ENCODE measurements around the gene CYP2A13. TPM values are rescaled to one million over a fixed set of nuclear protein-coding genes. Genes with fewer than 3 reads are reported as not detected.
"Not testable (repeated sequence)": the region's sequence is repeated elsewhere in the genome, so short reads cannot be mapped to it uniquely, and the experiment has no call there.

Gene CYP2A13, protein sequence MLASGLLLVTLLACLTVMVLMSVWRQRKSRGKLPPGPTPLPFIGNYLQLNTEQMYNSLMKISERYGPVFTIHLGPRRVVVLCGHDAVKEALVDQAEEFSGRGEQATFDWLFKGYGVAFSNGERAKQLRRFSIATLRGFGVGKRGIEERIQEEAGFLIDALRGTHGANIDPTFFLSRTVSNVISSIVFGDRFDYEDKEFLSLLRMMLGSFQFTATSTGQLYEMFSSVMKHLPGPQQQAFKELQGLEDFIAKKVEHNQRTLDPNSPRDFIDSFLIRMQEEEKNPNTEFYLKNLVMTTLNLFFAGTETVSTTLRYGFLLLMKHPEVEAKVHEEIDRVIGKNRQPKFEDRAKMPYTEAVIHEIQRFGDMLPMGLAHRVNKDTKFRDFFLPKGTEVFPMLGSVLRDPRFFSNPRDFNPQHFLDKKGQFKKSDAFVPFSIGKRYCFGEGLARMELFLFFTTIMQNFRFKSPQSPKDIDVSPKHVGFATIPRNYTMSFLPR
- not detected for total RNA-seq
- not detected for total RNA-seq (2013)

GRCh38 chr19:41088151-41088550 lies at the start of gene CYP2A13:
TSS of gene CYP2A13 (plus strand) at chr19:41088451. CDS start at chr19:41088472, 21 bp downstream.
- peaks cover 9% of the 10 kb centered on the region for H3K27me3 ChIP-seq (ENCODE audit: control insufficient read depth, insufficient read depth, low read length)
- TF ChIP-seq, protein P1, sequence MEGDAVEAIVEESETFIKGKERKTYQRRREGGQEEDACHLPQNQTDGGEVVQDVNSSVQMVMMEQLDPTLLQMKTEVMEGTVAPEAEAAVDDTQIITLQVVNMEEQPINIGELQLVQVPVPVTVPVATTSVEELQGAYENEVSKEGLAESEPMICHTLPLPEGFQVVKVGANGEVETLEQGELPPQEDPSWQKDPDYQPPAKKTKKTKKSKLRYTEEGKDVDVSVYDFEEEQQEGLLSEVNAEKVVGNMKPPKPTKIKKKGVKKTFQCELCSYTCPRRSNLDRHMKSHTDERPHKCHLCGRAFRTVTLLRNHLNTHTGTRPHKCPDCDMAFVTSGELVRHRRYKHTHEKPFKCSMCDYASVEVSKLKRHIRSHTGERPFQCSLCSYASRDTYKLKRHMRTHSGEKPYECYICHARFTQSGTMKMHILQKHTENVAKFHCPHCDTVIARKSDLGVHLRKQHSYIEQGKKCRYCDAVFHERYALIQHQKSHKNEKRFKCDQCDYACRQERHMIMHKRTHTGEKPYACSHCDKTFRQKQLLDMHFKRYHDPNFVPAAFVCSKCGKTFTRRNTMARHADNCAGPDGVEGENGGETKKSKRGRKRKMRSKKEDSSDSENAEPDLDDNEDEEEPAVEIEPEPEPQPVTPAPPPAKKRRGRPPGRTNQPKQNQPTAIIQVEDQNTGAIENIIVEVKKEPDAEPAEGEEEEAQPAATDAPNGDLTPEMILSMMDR (IDR thresholded peaks at IDR 0.05): no peak
- DNase-seq (no peak), ATAC-seq (no peak)
- no peaks in the 10 kb centered on the region for H3K9me3 Mint-ChIP-seq
- no peak within 1 kb of the TSS for H3K4me3 ChIP-seq (ENCODE audit: low read length)
- H3K4me1 ChIP-seq (ENCODE audit: control insufficient read depth, insufficient read depth, low read length): peaks cover 5% of the 10 kb centered on the region
- no peak within 1 kb of the TSS for H3K27ac ChIP-seq (ENCODE audit: low read length)
- peak within 1 kb of the TSS in 1 of 2 donors; percentile 1 for H3K27ac Mint-ChIP-seq
- H3K9me3 ChIP-seq (ENCODE audit: control insufficient read depth, insufficient read depth, low read length): no peaks in the 10 kb centered on the region
- no peaks in the 10 kb centered on the region for H3K36me3 ChIP-seq (ENCODE audit: control insufficient read depth, insufficient read depth, low read length)
- H3K36me3 Mint-ChIP-seq: no peaks in the 10 kb centered on the region
- H3K4me1 Mint-ChIP-seq: peaks cover 0 to 19% of the 10 kb centered on the region in 2 donors
- no peak within 1 kb of the TSS for H3K4me3 Mint-ChIP-seq
- intact Hi-C loops (cut with micrococcal nuclease): no loop called here
- 72% methylated on average over 2 of the region's 2 CpGs for WGBS (ENCODE audit: insufficient coverage)
- H3K27me3 Mint-ChIP-seq (ENCODE audit: low read depth in 2 of 2): peaks cover 60 to 65% of the 10 kb centered on the region in 2 donors

DNA sequence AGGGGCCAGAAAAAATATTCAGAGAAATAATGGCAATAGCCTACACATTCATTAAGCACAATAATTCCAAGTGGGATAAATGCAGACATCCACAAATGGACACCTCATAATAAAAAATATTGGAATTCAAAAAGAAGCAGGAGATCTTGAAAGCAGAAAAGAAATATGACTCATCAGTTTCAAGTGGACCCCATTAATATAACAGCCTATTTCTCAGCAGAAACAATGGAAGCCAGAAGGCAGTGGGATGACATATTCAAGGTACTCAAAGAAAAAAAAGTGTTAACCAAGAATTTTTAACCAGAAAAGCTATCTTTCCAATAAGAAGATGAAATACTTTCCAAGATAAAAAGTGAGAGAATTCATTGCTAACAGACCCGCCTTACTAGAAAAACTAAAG lies 48.4 kb upstream of the CYP2A13 start:
- no peaks in the 10 kb centered on the region for H3K9me3 Mint-ChIP-seq
- WGBS (ENCODE audit: insufficient coverage): 100% methylated on average over 1 of the region's 1 CpG
- ATAC-seq (no peak), DNase-seq (no peak)
- Histone ChIP-seq H3K4me1 (ENCODE audit: control insufficient read depth, insufficient read depth, low read length) (no peaks in the 10 kb centered on the region), H3K36me3 (ENCODE audit: control insufficient read depth, insufficient read depth, low read length) (no peaks in the 10 kb centered on the region), H3K9me3 (ENCODE audit: control insufficient read depth, insufficient read depth, low read length) (no peaks in the 10 kb centered on the region), H3K27ac (ENCODE audit: low read length) (no peak overlapping the region), H3K27me3 (ENCODE audit: control insufficient read depth, insufficient read depth, low read length) (no peaks in the 10 kb centered on the region), H3K4me3 (ENCODE audit: low read length) (no peak overlapping the region)
- no peak overlapping the region for H3K4me3 Mint-ChIP-seq
- H3K27me3 Mint-ChIP-seq (ENCODE audit: low read depth in 2 of 2): peaks cover 20 to 25% of the 10 kb centered on the region in 2 donors
- TF ChIP-seq, protein P1 (IDR thresholded peaks at IDR 0.05): no peak
- H3K36me3 Mint-ChIP-seq: no peaks in the 10 kb centered on the region
- H3K4me1 Mint-ChIP-seq: no peaks in the 10 kb centered on the region
- H3K27ac Mint-ChIP-seq: no peak overlapping the region
- intact Hi-C loops (cut with micrococcal nuclease): no loop called here

GRCh38 chr19:41045095-41045494 lies 43.2 kb upstream of the CYP2A13 start:
- H3K4me1 Mint-ChIP-seq; H3K27me3 ChIP-seq (ENCODE audit: control insufficient read depth, insufficient read depth, low read length); DNase-seq; ATAC-seq; H3K4me3 ChIP-seq (ENCODE audit: low read length); H3K4me1 ChIP-seq (ENCODE audit: control insufficient read depth, insufficient read depth, low read length); H3K9me3 Mint-ChIP-seq; intact Hi-C loops (cut with micrococcal nuclease); H3K36me3 Mint-ChIP-seq; H3K36me3 ChIP-seq (ENCODE audit: control insufficient read depth, insufficient read depth, low read length); H3K9me3 ChIP-seq (ENCODE audit: control insufficient read depth, insufficient read depth, low read length); H3K27ac Mint-ChIP-seq; H3K4me3 Mint-ChIP-seq; H3K27ac ChIP-seq (ENCODE audit: low read length): not testable (repeated sequence)
- peaks cover 12 to 22% of the 10 kb centered on the region in 2 donors for H3K27me3 Mint-ChIP-seq (ENCODE audit: low read depth in 2 of 2)
- 80% methylated on average over 1 of the region's 1 CpG for WGBS (ENCODE audit: insufficient coverage)

GRCh38 chr19:41050426-41050825 lies 37.8 kb upstream of the CYP2A13 start:
- H3K9me3 Mint-ChIP-seq: no peaks in the 10 kb centered on the region
- Histone ChIP-seq H3K27me3 (ENCODE audit: control insufficient read depth, insufficient read depth, low read length) (no peaks in the 10 kb centered on the region), H3K4me1 (ENCODE audit: control insufficient read depth, insufficient read depth, low read length) (no peaks in the 10 kb centered on the region), H3K36me3 (ENCODE audit: control insufficient read depth, insufficient read depth, low read length) (no peaks in the 10 kb centered on the region), H3K27ac (ENCODE audit: low read length) (no peak overlapping the region), H3K9me3 (ENCODE audit: control insufficient read depth, insufficient read depth, low read length) (no peaks in the 10 kb centered on the region), H3K4me3 (ENCODE audit: low read length) (no peak overlapping the region)
- DNase-seq (no peak), ATAC-seq (no peak)
- 80% methylated on average over 13 of the region's 13 CpGs for WGBS (ENCODE audit: insufficient coverage)
- no peak overlapping the region for H3K4me3 Mint-ChIP-seq
- H3K27me3 Mint-ChIP-seq (ENCODE audit: low read depth in 2 of 2): peaks cover 36 to 43% of the 10 kb centered on the region in 2 donors
- TF ChIP-seq, protein P1 (IDR thresholded peaks at IDR 0.05): no peak
- intact Hi-C loops (cut with micrococcal nuclease): no loop called here
- H3K27ac Mint-ChIP-seq: no peak overlapping the region
- no peaks in the 10 kb centered on the region for H3K4me1 Mint-ChIP-seq
- H3K36me3 Mint-ChIP-seq: no peaks in the 10 kb centered on the region

GRCh38 chr19:41052162-41052561 lies 36.1 kb upstream of the CYP2A13 start:
- 88% methylated on average over 7 of the region's 7 CpGs for WGBS (ENCODE audit: insufficient coverage)
- H3K36me3 Mint-ChIP-seq; H3K4me3 Mint-ChIP-seq; H3K27ac ChIP-seq (ENCODE audit: low read length); DNase-seq; H3K27me3 ChIP-seq (ENCODE audit: control insufficient read depth, insufficient read depth, low read length); H3K4me3 ChIP-seq (ENCODE audit: low read length); H3K36me3 ChIP-seq (ENCODE audit: control insufficient read depth, insufficient read depth, low read length); H3K4me1 Mint-ChIP-seq; H3K27ac Mint-ChIP-seq; H3K9me3 ChIP-seq (ENCODE audit: control insufficient read depth, insufficient read depth, low read length); H3K9me3 Mint-ChIP-seq; ATAC-seq; intact Hi-C loops (cut with micrococcal nuclease); H3K4me1 ChIP-seq (ENCODE audit: control insufficient read depth, insufficient read depth, low read length): not testable (repeated sequence)
- H3K27me3 Mint-ChIP-seq (ENCODE audit: low read depth in 2 of 2): peaks cover 38 to 47% of the 10 kb centered on the region in 2 donors

DNA sequence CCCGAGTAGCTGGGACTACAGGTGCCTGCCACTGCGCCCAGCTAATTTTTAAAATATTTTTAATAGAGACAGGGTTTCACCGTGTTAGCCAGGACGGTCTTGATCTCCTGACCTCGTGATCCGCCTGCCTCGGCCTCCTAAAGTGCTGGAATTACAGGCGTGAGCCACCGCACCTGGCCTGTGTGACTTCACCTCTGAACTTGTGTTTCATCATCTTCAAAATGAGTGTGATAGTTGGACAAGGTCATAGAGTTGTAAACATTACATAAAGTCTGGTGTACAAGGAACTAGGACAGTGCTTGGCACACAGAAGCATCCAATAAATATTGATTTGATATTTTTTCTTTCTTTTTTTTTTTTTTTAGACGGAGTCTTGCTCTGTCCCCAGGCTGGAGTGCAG lies 34.9 kb upstream of the CYP2A13 start:
- H3K27ac Mint-ChIP-seq; H3K9me3 ChIP-seq (ENCODE audit: control insufficient read depth, insufficient read depth, low read length); DNase-seq; H3K27me3 ChIP-seq (ENCODE audit: control insufficient read depth, insufficient read depth, low read length); H3K36me3 Mint-ChIP-seq; ATAC-seq; H3K4me1 ChIP-seq (ENCODE audit: control insufficient read depth, insufficient read depth, low read length); H3K9me3 Mint-ChIP-seq; H3K4me1 Mint-ChIP-seq; H3K36me3 ChIP-seq (ENCODE audit: control insufficient read depth, insufficient read depth, low read length); H3K27ac ChIP-seq (ENCODE audit: low read length); H3K4me3 Mint-ChIP-seq; H3K4me3 ChIP-seq (ENCODE audit: low read length); intact Hi-C loops (cut with micrococcal nuclease): not testable (repeated sequence)
- 90% methylated on average over 10 of the region's 10 CpGs for WGBS (ENCODE audit: insufficient coverage)
- peaks cover 35 to 50% of the 10 kb centered on the region in 2 donors for H3K27me3 Mint-ChIP-seq (ENCODE audit: low read depth in 2 of 2)

Measured in natural killer cell (primary cell).